DMS 273 (cell line): ENCODE measurements around the gene MYCBP2.

ENCODE experiments used
- DNase-seq: peaks from one replicate; lab custom pipeline; 2025; ENCODE audit not compliant: unreplicated experiment; lab: John Stamatoyannopoulos, UW

Gene MYCBP2

DNA sequence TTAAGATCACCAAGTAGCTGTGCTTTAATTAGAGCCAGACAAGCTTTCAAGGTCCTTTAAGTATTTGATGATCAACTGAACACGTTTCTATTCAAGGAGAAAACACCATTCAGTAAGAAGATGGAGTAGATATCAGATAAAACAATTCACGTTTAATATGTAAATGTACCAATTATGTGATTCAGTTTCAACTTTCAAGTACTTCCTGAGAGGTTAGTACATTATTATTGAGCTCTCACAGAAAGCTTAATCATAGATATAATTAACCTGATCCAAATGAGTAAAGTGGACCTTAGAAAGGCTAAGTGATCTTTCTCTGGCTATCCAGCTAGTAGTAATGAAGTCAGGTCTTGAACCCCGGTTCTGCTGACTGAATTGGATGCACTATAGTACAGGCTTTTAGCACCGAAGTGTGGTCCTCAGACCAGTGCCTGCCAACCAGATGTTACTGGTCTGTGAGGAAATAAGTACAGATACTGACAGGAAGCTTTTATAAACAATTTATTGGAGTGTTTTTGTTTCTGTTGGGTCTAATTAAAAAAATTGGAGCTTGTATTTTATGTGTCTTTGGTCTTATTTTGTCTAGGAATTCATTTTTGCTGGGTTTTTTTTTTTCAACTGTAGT lies 324.8 kb downstream of the MYCBP2 start:
- no peak for DNase-seq

DNA sequence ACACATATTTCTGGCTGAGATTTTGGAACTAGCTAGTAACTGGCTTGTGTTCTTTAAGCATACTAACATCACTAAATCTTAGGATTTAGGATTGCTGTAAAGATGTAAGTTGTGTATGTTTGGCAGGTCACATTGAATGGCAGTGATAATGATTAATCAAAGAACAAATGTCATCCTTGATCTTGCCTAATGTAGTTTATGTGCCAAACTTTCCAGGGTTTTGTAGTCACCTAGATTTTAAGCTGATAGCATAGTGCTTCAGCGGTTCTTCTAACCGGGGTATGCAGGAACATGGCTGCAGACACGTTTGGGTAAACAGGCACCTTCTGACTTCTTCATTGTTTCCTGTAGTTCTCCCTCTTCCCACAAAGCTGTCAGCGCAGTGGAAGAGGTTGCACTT lies 325.4 kb downstream of the MYCBP2 start:
- no peak for DNase-seq

DNA sequence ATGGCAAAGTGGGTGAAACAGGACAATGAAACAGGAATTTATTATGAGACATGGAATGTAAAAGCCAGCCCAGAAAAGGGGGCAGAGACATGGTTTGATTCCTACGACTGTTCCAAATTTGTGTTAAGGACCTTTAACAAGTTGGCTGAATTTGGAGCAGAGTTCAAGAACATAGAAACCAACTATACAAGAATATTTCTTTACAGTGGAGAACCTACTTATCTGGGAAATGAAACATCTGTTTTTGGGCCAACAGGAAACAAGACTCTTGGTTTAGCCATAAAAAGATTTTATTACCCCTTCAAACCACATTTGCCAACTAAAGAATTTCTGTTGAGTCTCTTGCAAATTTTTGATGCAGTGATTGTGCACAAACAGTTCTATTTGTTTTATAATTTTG lies 326.4 kb downstream of the MYCBP2 start:
- no peak for DNase-seq
